Stimulated activated CD4-positive, alpha-beta T cell treated with anti-CD3 and anti-CD28 coated beads, Interleukin-15, amount 100 ng/mL, for 48 hours (primary cell): ENCODE results near the gene ROR1.

Experiments
- DNase-seq, 2 donors: peaks; one replicate each; pipeline ENCODE4 v3.0.0-alpha.2; 2020; ENCODE audit warnings: low read depth in 2 of 2

The ROR1 gene

DNA sequence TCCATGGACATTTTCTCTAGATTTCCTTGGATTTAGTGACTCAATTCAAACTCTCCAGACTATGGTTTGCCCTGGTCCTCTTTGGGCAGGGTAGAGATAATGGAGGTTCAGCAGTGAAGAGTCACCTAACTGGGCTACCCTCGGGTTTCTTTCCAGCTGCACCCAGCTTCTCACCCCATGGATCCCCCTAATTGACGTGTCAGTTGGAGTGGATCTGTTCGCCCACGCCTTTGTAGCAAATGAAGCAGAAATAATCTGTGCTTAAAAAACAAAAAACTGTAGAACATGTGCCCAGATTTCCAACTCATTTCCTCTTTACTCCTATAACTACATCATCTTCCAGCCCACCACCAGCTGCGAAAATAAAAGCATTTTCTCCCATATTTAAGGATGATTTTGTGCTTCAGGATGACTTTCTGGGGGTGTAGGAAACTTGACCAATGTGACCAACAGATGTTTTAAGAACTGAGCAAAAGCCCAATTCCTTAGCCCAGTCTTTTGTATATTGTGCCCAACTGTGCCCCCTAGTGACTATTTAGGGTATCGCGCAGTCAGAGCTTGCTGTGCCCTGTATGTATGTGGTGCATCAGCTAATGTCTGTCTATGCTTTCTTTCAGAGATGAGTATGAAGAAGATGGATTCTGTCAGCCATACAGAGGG, 363.1 kb downstream of the ROR1 start:
- DNase-seq, result peak; percentile 39 to 59

DNA sequence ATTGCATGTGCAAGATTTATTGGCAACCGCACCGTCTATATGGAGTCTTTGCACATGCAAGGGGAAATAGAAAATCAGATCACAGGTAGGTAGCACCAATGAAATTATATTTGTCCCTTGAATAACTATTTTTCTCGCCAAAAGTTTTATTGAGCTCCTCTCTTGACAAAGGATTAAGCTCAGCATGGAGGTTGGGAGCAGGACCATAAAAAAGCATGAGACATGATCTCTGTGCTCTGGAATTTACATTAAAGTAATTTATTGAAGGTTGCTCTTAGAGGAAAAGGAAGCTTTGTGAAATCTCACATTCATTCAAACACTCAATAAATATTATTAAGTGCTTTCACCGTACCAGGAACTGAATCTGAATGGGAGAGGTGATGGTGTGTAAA, 363.6 kb downstream of the ROR1 start:
- no peak for DNase-seq

DNA sequence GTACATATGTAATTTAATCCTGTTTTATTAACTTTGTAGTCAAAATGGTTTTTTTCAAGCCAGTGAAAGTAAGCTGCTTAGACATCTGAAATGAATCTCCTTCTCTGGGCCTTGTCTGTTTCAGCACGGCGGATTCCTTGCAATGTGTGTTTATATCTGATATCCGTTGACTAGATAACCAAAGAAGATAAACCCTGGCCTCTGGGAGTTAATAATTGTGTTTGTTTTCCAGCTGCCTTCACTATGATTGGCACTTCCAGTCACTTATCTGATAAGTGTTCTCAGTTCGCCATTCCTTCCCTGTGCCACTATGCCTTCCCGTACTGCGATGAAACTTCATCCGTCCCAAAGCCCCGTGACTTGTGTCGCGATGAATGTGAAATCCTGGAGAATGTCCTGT, 366.1 kb downstream of the ROR1 start:
- no peak for DNase-seq

DNA sequence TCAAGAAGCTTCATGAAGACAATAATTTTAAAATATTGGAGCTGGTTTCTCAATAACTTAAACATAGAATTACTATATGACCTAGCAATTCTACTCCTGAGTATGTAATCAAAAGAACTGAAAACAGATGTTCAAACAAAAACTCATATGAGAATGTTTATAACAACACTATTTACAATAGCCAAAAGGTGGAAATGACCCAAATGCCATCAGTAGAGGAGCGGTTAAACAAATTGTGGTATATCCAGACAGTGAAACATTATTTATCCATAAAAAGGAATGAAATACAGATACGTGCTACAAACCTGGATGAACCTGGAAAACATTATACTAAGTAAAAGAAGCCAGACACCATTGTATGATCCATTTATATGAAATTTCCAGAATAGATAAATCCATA, 366.8 kb downstream of the ROR1 start:
- DNase-seq, result no peak

- no peak for DNase-seq
These were observed 373.4 kb downstream of the ROR1 start for GRCh38 chr1:64147045-64147724.

- no peak for DNase-seq
These were observed 373.9 kb downstream of the ROR1 start for GRCh38 chr1:64147759-64148158.

GRCh38 chr1:64150266-64150665, 376.4 kb downstream of the ROR1 start:
- DNase-seq, result no peak

DNA sequence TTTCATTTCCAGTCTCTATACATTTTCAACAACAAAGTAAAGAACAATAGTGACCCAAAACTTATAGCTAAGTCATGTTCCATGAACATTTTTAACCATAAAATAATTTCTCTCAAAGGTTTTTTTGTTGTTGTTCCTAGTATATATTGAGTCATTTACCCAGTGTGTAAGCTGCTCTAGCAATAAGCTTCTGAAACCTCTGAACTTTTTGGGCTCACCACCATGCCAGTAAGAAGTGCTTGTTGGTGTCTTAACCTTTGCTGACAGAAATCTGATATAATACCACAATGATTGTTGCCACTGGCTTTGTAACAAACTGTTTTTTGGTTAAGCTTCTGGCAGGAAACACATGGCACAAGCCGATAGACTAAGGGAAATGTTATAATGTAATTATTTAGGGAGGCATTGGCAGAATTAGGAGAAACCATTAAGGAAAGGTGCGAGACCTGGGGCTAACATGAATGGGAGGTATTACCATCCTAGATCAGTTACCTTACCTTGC, 377.0 kb downstream of the ROR1 start:
- no peak for DNase-seq

DNA sequence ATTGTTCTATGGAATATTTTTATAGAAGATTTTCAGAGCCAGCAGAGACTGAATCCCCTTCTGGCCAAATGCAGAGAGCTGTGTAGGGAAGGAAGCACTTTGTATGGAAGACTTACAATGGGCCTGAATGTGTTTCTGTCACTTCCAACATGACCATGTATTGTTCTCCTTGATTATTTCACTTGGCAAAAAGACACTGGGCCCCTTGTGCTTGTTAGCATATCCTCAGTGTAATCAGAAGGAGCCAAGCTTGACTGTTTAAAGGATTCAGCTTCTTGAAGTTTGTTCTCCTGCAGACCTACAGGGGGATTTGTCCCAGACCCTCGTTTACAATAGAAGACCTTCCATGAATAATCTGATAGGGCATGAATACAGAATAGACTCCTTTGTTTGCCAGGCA, 381.5 kb downstream of the ROR1 start:
- DNase-seq, result no peak

DNA sequence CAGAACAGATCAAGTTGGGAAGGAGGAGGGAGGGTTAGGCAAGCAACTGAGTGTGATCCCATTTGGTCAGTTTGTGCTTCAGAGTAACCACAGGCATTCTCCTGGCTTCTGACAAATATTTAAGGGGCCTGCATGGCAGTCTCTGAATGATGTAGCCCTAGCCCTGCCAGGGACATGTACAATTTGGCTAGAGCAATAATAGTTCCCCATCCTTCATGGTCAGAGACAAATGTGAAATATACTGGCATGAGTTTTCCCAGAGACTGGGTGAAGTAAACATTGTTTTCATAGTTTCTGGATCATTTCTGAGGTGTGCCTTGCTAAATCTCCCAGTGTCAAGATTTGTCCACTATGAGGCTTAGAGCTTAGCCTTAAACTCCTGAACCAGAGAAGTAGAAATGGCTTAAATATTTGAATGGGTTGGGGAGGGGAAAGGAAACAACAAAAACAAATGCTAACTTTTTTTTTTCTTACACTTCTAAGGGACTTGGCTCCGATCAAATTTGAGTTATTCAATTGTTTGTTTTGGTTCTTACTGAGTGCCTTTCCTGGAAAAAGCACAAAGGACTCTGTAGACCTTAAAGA, 387.6 kb downstream of the ROR1 start:
- no peak for DNase-seq

GRCh38 chr1:64162151-64162550, 388.3 kb downstream of the ROR1 start:
- DNase-seq, result no peak

DNA sequence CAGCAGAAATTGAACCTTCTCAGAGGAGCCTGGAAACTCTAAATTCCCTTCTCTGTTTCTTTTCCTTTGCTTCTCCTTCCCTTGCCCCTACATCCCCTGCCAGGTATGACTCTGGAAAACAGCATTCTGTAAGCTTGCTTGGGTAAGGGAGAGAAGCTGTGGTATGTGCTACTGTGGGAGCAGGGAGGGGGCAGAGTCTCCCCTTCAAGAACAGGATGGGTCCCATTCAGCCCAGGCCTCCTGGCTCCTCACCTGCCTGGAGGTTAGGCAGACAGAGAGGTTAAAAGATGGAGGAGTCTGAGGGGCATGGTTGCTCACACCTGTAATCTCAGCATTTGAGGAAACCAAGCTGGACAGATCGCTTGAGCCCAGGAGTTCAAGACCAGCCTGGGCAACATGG, 389.0 kb downstream of the ROR1 start:
- DNase-seq, result no peak

DNA sequence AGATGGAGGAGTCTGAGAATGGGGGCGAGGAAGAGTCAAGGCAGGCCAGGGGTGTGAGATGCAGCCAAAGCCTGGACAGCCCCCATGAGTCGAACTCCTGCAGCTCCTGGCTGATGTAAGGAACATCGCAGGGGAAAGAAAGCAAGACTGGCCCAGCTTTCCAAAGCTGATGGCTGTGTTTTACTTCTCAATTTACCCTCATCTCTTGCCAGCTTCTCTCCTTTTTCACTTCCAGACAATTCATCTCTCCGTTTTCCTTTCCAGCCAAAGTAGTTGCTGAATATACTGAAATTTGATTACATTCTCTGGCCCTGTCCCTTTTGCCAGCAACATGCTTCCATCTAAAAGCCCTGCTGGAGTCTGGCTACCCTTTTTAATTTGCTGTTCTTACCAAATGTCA, 389.6 kb downstream of the ROR1 start:
- no peak for DNase-seq

- no peak for DNase-seq
These were observed 390.2 kb downstream of the ROR1 start for GRCh38 chr1:64163970-64164369.

GRCh38 chr1:64166629-64167028, 392.8 kb downstream of the ROR1 start:
- DNase-seq, result no peak

DNA sequence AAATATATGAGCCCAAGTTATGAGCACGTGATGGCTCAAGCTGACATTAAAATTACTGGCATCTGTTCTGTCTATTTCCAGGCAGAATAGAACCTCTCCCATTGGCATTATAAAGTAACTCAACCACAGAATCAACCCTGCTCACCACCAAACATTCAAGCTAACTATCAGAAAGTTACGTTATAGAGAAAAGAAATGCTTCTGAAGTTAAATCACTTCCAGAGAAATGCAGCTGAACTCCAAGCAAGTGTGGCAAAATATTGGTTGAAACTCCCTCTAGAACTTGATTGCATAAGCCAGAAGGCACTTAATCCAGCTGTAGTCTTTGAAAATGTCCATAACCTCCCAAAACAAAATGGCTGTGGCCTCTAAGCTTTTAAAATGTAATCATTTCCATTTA, 393.4 kb downstream of the ROR1 start:
- no peak for DNase-seq

DNA sequence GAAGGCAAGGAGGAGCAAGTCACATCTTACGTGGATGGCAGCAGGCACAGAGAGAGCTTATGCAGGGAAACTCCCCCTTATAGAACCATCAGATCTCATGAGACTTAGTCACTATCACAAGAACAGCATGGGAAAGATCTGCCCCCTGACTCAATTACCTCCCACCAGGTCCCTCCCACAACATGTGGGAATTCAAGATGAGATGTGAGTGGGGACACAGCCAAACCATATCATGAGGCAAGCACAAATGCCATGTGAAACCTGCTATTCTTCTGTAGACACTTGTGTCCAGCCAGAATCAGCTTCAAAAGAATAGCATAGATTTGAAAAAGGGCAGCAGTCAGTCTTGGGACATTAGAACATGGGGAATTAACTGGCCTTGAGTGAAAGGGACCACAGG, 397.4 kb downstream of the ROR1 start:
- DNase-seq, result no peak

DNA sequence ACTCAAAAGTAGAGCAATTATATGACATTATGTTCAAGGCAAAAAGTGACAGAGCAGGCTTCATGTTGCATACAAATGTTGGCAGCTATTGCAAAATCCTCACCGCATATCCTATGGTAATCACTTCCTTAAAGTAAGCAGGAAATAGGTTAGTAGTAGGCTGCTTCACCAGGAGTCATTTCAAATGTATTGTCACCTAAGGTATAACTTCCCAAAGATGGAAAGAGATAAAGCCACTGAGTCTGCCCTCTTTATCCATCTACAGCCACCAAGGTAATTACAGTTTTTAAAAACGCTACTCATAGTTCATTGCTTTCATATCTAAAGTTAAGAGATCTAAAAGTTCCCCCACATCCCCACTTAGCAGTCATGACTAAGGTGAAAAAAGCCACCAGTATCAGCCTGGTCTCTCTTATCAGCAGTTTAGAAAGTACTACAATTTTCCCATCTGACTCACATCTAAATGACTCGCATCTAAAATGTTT, 398.0 kb downstream of the ROR1 start:
- DNase-seq, result no peak

DNA sequence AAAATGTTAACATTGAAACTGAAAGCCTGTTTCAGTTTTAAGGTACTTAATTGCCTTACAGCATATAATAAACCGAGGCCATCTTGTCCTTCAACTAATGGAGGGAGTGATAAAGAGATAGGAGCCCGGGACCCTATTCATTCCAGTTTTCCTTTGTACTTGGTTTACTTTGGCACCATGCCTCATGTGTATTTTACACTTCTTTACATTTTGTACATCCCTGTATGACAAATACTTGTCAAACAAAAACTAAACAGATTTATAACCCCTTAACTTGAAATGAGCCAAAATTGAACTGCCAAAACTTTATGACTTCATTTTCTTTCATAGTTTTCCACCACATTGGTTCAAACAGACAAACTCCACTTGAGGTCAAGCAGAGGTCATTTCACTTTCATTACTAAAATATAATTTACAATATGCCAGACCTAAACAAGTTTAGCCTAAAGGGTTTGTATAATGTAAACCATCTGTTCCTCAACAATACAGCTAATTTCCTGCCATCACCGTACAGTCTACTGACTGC, 398.7 kb downstream of the ROR1 start:
- DNase-seq, result no peak

- DNase-seq, result no peak
These were observed 399.6 kb downstream of the ROR1 start for GRCh38 chr1:64173336-64173940.

- no peak for DNase-seq
These were observed 401.8 kb downstream of the ROR1 start for GRCh38 chr1:64175639-64176038.

- no peak for DNase-seq
These were observed 402.8 kb downstream of the ROR1 start for GRCh38 chr1:64176659-64177058.
